Measurements from ENCODE around the gene EPS8L2. TPM values are rescaled to one million over a fixed set of nuclear protein-coding genes. Genes with fewer than 3 reads are reported as not detected.

Gene EPS8L2
- total RNA-seq, 1 donor = 47.9 TPM

- TF ChIP-seq CTCF (IDR thresholded peaks at IDR 0.05; ENCODE audit: insufficient read depth, low read length) = no peak
- DNase-seq (ENCODE audit: low read depth) = no peak
- no peak overlapping the region for H3K4me3 ChIP-seq (ENCODE audit: low read depth, low read length)
Measured at GRCh38 chr11:678297-678696, 27.7 kb upstream of the EPS8L2 start.

GRCh38 chr11:679271-680207 is 26.5 kb upstream of the EPS8L2 start:
- H3K4me3 ChIP-seq (ENCODE audit: low read depth, low read length) = no peak overlapping the region
- no peak for DNase-seq (ENCODE audit: low read depth)
- no peak for TF ChIP-seq CTCF (IDR thresholded peaks at IDR 0.05; ENCODE audit: insufficient read depth, low read length)

GRCh38 chr11:680476-680875 is 25.6 kb upstream of the EPS8L2 start:
- no peak overlapping the region for H3K4me3 ChIP-seq (ENCODE audit: low read depth, low read length)
- no peak for DNase-seq (ENCODE audit: low read depth)
- TF ChIP-seq CTCF (IDR thresholded peaks at IDR 0.05; ENCODE audit: insufficient read depth, low read length) = no peak

GRCh38 chr11:680970-681369 is 25.1 kb upstream of the EPS8L2 start:
- DNase-seq (ENCODE audit: low read depth) = no peak
- no peak for TF ChIP-seq CTCF (IDR thresholded peaks at IDR 0.05; ENCODE audit: insufficient read depth, low read length)
- no peak overlapping the region for H3K4me3 ChIP-seq (ENCODE audit: low read depth, low read length)

GRCh38 chr11:686451-687243 is 19.4 kb upstream of the EPS8L2 start:
- no peak for DNase-seq (ENCODE audit: low read depth)

GRCh38 chr11:687751-688150 is 18.3 kb upstream of the EPS8L2 start:
- TF ChIP-seq CTCF (IDR thresholded peaks at IDR 0.05; ENCODE audit: insufficient read depth, low read length) = no peak
- no peak for DNase-seq (ENCODE audit: low read depth)
- H3K4me3 ChIP-seq (ENCODE audit: low read depth, low read length) = no peak overlapping the region

More at GRCh38 chr11:686451-687243, 19.4 kb upstream of the EPS8L2 start:
- H3K4me3 ChIP-seq (ENCODE audit: low read depth, low read length) = no peak overlapping the region
- no peak for TF ChIP-seq CTCF (IDR thresholded peaks at IDR 0.05; ENCODE audit: insufficient read depth, low read length)

Measured in fibroblast of the aortic adventitia (primary cell).